Measurements from ENCODE around the gene RSRC1.

DNA sequence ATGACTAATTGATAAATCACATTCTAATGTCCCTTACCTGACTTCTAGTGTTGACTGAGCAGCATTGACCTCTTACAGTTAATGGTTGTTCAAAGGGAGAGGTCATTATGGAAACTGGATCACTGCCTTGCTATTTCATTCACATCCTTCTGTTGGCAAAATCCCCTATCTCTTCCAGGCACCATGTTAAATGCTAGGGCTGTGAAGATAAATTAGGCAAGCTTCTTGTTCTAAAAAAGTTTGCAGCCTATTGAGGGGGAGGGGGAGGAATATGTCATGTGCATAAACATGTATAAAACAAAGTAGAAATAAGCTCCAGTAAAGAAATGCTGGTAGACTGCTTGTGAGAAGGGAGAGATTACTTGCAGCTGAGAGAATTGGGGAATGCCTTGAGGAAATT lies 376.3 kb downstream of the RSRC1 start:
- TF ChIP-seq CTCF (IDR thresholded peaks at IDR 0.05) (no peak), SIN3A (IDR thresholded peaks at IDR 0.05; ENCODE audit: borderline replicate concordance, insufficient read depth, low read depth, low read length) (no peak)
